Midbrain (tissue), 1 donor: Measurements from ENCODE around the gene TACSTD2.
"Not testable (repeated sequence)": the region's sequence is repeated elsewhere in the genome, so short reads cannot be mapped to it uniquely, and the experiment has no call there.

Experiments
- DNase-seq: peaks from one replicate; lab custom pipeline; 2025; lab: John Stamatoyannopoulos, UW

TACSTD2 gene

GRCh38 chr1:58563715-58564114, 13.3 kb downstream of the TACSTD2 start:
- DNase-seq = not testable (repeated sequence)

- no peak for DNase-seq
These were observed 15.4 kb downstream of the TACSTD2 start for GRCh38 chr1:58561633-58562032.

GRCh38 chr1:58555393-58555792, 21.7 kb downstream of the TACSTD2 start:
- no peak for DNase-seq

GRCh38 chr1:58551186-58552140, 25.6 kb downstream of the TACSTD2 start:
- DNase-seq = no peak

GRCh38 chr1:58549291-58549690, 27.8 kb downstream of the TACSTD2 start:
- DNase-seq = not testable (repeated sequence)

GRCh38 chr1:58548371-58548770, 28.7 kb downstream of the TACSTD2 start:
- no peak for DNase-seq

- peak; percentile 95 for DNase-seq
These were observed 30.3 kb downstream of the TACSTD2 start, which contains the start of gene OMA1 for GRCh38 chr1:58546520-58547308. OMA1 (minus strand) TSS chr1:58546726; CDS start chr1:58539294, 7,432 bp downstream.

- DNase-seq = peak; percentile 60
These were observed 31.2 kb downstream of the TACSTD2 start for GRCh38 chr1:58545591-58546519.

- no peak for DNase-seq
These were observed 33.8 kb downstream of the TACSTD2 start for GRCh38 chr1:58543260-58543659.

- DNase-seq = no peak
These were observed 37.5 kb downstream of the TACSTD2 start for GRCh38 chr1:58539553-58539952.

GRCh38 chr1:58538821-58539220, 38.2 kb downstream of the TACSTD2 start:
- no peak for DNase-seq

GRCh38 chr1:58531842-58532241, 45.2 kb downstream of the TACSTD2 start:
- DNase-seq = not testable (repeated sequence)

- no peak for DNase-seq
These were observed 47.8 kb downstream of the TACSTD2 start for GRCh38 chr1:58529284-58529683.

GRCh38 chr1:58528518-58528917, 48.5 kb downstream of the TACSTD2 start:
- DNase-seq = no peak
